Diencephalon (tissue), 1 donor: Measurements from ENCODE around the gene ASAH2. TPM values are rescaled to one million over a fixed set of nuclear protein-coding genes. Genes with fewer than 3 reads are reported as not detected.

Experiments used
- total RNA-seq: library from RNA; depleted of rRNA; stranded (reverse); fragments of >200 nt; gene quantifications from one replicate; pipeline ENCODE4 v1.2.3, GENCODE V29; 2014

The ASAH2 gene
- 3.0 TPM for total RNA-seq

GRCh38 chr10:50251394-50251793 is at the start of gene ASAH2:
Gene ASAH2 (minus strand): TSS chr10:50251516. CDS start chr10:50248610, 2,906 bp downstream.

Other genes starting within 250 kb of the ASAH2 start
- 43.6 TPM for gene WASHC2A, start 183.6 kb downstream of the ASAH2 start, total RNA-seq